Measurements from ENCODE around the gene MAGEF1.

The MAGEF1 gene

GRCh38 chr3:184728010-184728527, 16.2 kb upstream of the MAGEF1 start:
- TF ChIP-seq, protein P1, sequence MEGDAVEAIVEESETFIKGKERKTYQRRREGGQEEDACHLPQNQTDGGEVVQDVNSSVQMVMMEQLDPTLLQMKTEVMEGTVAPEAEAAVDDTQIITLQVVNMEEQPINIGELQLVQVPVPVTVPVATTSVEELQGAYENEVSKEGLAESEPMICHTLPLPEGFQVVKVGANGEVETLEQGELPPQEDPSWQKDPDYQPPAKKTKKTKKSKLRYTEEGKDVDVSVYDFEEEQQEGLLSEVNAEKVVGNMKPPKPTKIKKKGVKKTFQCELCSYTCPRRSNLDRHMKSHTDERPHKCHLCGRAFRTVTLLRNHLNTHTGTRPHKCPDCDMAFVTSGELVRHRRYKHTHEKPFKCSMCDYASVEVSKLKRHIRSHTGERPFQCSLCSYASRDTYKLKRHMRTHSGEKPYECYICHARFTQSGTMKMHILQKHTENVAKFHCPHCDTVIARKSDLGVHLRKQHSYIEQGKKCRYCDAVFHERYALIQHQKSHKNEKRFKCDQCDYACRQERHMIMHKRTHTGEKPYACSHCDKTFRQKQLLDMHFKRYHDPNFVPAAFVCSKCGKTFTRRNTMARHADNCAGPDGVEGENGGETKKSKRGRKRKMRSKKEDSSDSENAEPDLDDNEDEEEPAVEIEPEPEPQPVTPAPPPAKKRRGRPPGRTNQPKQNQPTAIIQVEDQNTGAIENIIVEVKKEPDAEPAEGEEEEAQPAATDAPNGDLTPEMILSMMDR (IDR thresholded peaks at IDR 0.05; ENCODE audit: low read depth, low read length, missing control alignments) = no peak
- no peak overlapping the region for H3K4me3 ChIP-seq (ENCODE audit: low read depth, low read length)
- DNase-seq (ENCODE audit: low read depth) = no peak

DNA sequence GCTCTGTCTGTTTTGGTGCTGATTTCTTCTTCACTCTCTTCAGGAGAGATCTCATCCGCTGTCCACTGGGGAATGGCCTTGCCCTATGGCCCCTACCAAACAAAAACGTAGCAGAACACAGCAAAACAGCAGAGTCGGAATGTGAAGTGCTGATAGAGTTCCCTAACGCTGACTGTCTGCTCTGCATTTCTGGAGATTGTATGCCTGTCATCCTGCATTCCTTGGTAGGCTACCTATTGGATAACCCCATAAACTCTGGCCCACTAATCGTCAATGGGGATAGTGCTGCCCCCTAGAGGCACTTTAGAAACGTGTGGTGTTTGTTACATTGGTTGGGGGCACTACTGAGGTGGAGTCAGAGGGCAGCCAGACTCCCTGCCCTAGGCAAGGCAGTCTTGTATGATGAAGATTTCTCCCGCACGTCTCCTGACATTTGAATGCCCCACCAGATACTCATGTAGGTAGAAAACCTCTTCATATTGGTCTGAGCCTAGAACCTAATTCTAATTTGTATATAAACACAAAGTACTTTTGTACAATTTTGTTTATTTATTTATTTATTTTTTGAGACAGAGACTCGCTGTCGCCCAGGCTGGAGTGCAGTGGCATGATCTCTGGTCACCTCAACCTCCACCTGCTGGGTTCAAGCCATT, 15.6 kb upstream of the MAGEF1 start:
- TF ChIP-seq, protein P1 (IDR thresholded peaks at IDR 0.05; ENCODE audit: low read depth, low read length, missing control alignments) = peak; percentile 72
- H3K4me3 ChIP-seq (ENCODE audit: low read depth, low read length) = no peak overlapping the region
- no peak for DNase-seq (ENCODE audit: low read depth)

- no peak overlapping the region for H3K4me3 ChIP-seq (ENCODE audit: low read depth, low read length)
- DNase-seq (ENCODE audit: low read depth) = no peak
- TF ChIP-seq, protein P1 (IDR thresholded peaks at IDR 0.05; ENCODE audit: low read depth, low read length, missing control alignments) = no peak
Observed at GRCh38 chr3:184726497-184726896, 14.6 kb upstream of the MAGEF1 start.

- TF ChIP-seq, protein P1 (IDR thresholded peaks at IDR 0.05; ENCODE audit: low read depth, low read length, missing control alignments) = no peak
- DNase-seq (ENCODE audit: low read depth) = no peak
- H3K4me3 ChIP-seq (ENCODE audit: low read depth, low read length) = no peak overlapping the region
Observed at GRCh38 chr3:184725176-184725719, 13.4 kb upstream of the MAGEF1 start.

GRCh38 chr3:184724699-184725098, 12.8 kb upstream of the MAGEF1 start:
- no peak overlapping the region for H3K4me3 ChIP-seq (ENCODE audit: low read depth, low read length)
- no peak for DNase-seq (ENCODE audit: low read depth)
- TF ChIP-seq, protein P1 (IDR thresholded peaks at IDR 0.05; ENCODE audit: low read depth, low read length, missing control alignments) = no peak

- TF ChIP-seq, protein P1 (IDR thresholded peaks at IDR 0.05; ENCODE audit: low read depth, low read length, missing control alignments) = no peak
- DNase-seq (ENCODE audit: low read depth) = no peak
- no peak overlapping the region for H3K4me3 ChIP-seq (ENCODE audit: low read depth, low read length)
Observed at GRCh38 chr3:184719709-184720108, 7.8 kb upstream of the MAGEF1 start.

- TF ChIP-seq, protein P1 (IDR thresholded peaks at IDR 0.05; ENCODE audit: low read depth, low read length, missing control alignments) = no peak
- DNase-seq (ENCODE audit: low read depth) = no peak
- no peak overlapping the region for H3K4me3 ChIP-seq (ENCODE audit: low read depth, low read length)
Observed at GRCh38 chr3:184718431-184718830, 6.6 kb upstream of the MAGEF1 start.

Data from GM12864 (cell line).